H1 (cell line): ENCODE data around the gene KLK6. TPM values are rescaled to one million over a fixed set of nuclear protein-coding genes. Genes with fewer than 3 reads are reported as not detected.

Source experiments
- CTCF ChIA-PET: fragments of 300-600 bp; sonication (Branson Sonifier 250); formaldehyde crosslinking; loops from one replicate; lab custom pipeline; 2021; ENCODE audit not compliant: partially characterized antibody; lab: Charles Lee
- POLR2A ChIA-PET: fragments of 300-600 bp; sonication (Branson Sonifier 250); formaldehyde crosslinking; loops from one replicate; lab custom pipeline; 2021; ENCODE audit warnings: inconsistent platforms; ENCODE audit not compliant: partially characterized antibody; lab: Charles Lee
- DNase-seq, 2 experiments: peaks; one replicate each; pipeline versions ENCODE4 v3.0.0 to v3.0.0-alpha.2; 2010 to 2022; ENCODE audit warnings: low spot score in 2 of 2, low read depth in 1 of 2, mixed read lengths in 1 of 2
- FAIRE-seq: peaks from 2 replicates; lab custom pipeline; 2011; peaks lifted over from hg19 to GRCh38; lab: Jason Lieb, UNC
- H2AFZ ChIP-seq: 2 replicates; pipeline ENCODE4 v1.8.1; 2012; ENCODE audit warnings: low read length, inconsistent platforms
- H2AK5ac ChIP-seq: 2 replicates; pipeline ENCODE4 v1.6.1; 2013; ENCODE audit warnings: low read depth, low read length
- H2BK120ac ChIP-seq: replicated peaks from 2 replicates; pipeline ENCODE3; 2013; ENCODE audit warnings: low read depth, low read length, inconsistent platforms
- H2BK12ac ChIP-seq: 2 replicates; pipeline ENCODE4 v1.6.1; 2013; ENCODE audit warnings: low read depth, low read length
- H2BK15ac ChIP-seq: 2 replicates; pipeline ENCODE4 v1.6.1; 2013; ENCODE audit warnings: low read length
- H2BK20ac ChIP-seq: 2 replicates; pipeline ENCODE4 v1.6.1; 2013; ENCODE audit warnings: low read length
- H2BK5ac ChIP-seq: 2 replicates; pipeline ENCODE4 v1.6.1; 2013; ENCODE audit warnings: low read depth, low read length
- H3K14ac ChIP-seq: 2 replicates; pipeline ENCODE4 v1.6.1; 2013; ENCODE audit warnings: inconsistent platforms; ENCODE audit not compliant: insufficient read length
- H3K18ac ChIP-seq: 2 replicates; pipeline ENCODE4 v1.6.1; 2013; ENCODE audit warnings: low read length; ENCODE audit errors: extremely low read depth
- H3K23ac ChIP-seq: 2 replicates; pipeline ENCODE4 v1.6.1; 2013; ENCODE audit warnings: inconsistent platforms; ENCODE audit not compliant: insufficient read length
- H3K23me2 ChIP-seq: 2 replicates; pipeline ENCODE4 v1.6.1; 2013; ENCODE audit warnings: low read depth, low read length
- H3K27ac ChIP-seq: 2 replicates; pipeline ENCODE4 v1.6.1; 2011; ENCODE audit warnings: low read depth, low read length, inconsistent platforms
- H3K27me3 ChIP-seq, 4 experiments: replicated peaks in 1 of 4; 1 replicate in 1 of 4; 2 replicates in 3 of 4; pipeline versions ENCODE4 v1.6.1 to v1.8.1; 2011 to 2013; ENCODE audit warnings: low read length in 3 of 4, mild to moderate bottlenecking in 3 of 4, inconsistent platforms in 2 of 4, mixed read lengths in 2 of 4, moderate library complexity in 1 of 4; ENCODE audit not compliant: control insufficient read depth in 3 of 4, insufficient read depth in 3 of 4; ENCODE audit errors: extremely low read depth in 1 of 4
- H3K36me3 ChIP-seq, 4 experiments: 2 replicates each; pipeline versions ENCODE4 v1.6.1 to v1.8.1; 2011 to 2013; ENCODE audit warnings: mild to moderate bottlenecking in 4 of 4, low read length in 3 of 4, moderate library complexity in 2 of 4, control low read depth in 1 of 4, inconsistent platforms in 1 of 4; ENCODE audit not compliant: insufficient read depth in 4 of 4, control insufficient read depth in 2 of 4
- H3K4ac ChIP-seq: replicated peaks from 2 replicates; pipeline ENCODE3; 2013; ENCODE audit warnings: low read length, low read depth, mixed read lengths, inconsistent platforms; ENCODE audit not compliant: insufficient read length
- H3K4me1 ChIP-seq, 4 experiments: replicated peaks in 1 of 4; 1 replicate in 1 of 4; 2 replicates in 3 of 4; pipeline versions ENCODE4 v1.6.1 to v1.8.1; 2011 to 2013; ENCODE audit warnings: low read length in 3 of 4, inconsistent platforms in 2 of 4, mixed read lengths in 1 of 4; ENCODE audit not compliant: insufficient read depth in 4 of 4, control insufficient read depth in 3 of 4
- H3K4me2 ChIP-seq, 2 experiments: 2 replicates each; pipeline versions ENCODE4 v1.6.1 to v1.8.1; 2011 to 2013; ENCODE audit warnings: low read depth in 2 of 2, low read length in 2 of 2, control low read depth in 1 of 2, inconsistent platforms in 1 of 2, mild to moderate bottlenecking in 1 of 2; ENCODE audit not compliant: insufficient read depth in 1 of 2
- H3K4me3 ChIP-seq, 4 experiments: fragments of 200-600, 300-600 bp in 1 of 4; sonication (generic), shearing (Covaris generic), sonication (Bioruptor Twin) in 1 of 4; 2 replicates each; pipeline versions ENCODE4 v1.5.1 to v1.8.1; 2011 to 2016; ENCODE audit warnings: low read length in 4 of 4, low read depth in 3 of 4, control low read depth in 2 of 4, inconsistent platforms in 2 of 4, mild to moderate bottlenecking in 2 of 4, mixed read lengths in 1 of 4, moderate library complexity in 1 of 4; ENCODE audit not compliant: insufficient read depth in 2 of 4; ENCODE audit errors: extremely low read depth in 1 of 4
- H3K56ac ChIP-seq: replicated peaks from 2 replicates; pipeline ENCODE3; 2013; ENCODE audit warnings: low read depth, mild to moderate bottlenecking, mixed read lengths, low read length, inconsistent platforms; ENCODE audit not compliant: insufficient read length
- H3K79me1 ChIP-seq: 2 replicates; pipeline ENCODE4 v1.6.1; 2013; ENCODE audit warnings: low read depth, low read length, control low read depth
- H3K79me2 ChIP-seq, 2 experiments: 2 replicates each; pipeline versions ENCODE4 v1.6.1 to v1.8.1; 2012 to 2013; ENCODE audit warnings: low read length in 2 of 2, mild to moderate bottlenecking in 2 of 2, inconsistent platforms in 1 of 2; ENCODE audit not compliant: insufficient read depth in 2 of 2, control insufficient read depth in 1 of 2
- H3K9ac ChIP-seq, 4 experiments: replicated peaks in 1 of 4; 1 replicate in 1 of 4; 2 replicates in 3 of 4; pipeline versions ENCODE4 v1.6.1 to v1.8.1; 2011 to 2013; ENCODE audit warnings: low read depth in 3 of 4, low read length in 3 of 4, control low read depth in 2 of 4, mild to moderate bottlenecking in 2 of 4, moderate library complexity in 2 of 4, inconsistent platforms in 1 of 4; ENCODE audit errors: extremely low read depth in 1 of 4
- H3K9me3 ChIP-seq, 2 experiments: 2 replicates each; pipeline versions ENCODE4 v1.6.1 to v1.8.1; 2012 to 2013; ENCODE audit warnings: mild to moderate bottlenecking in 2 of 2, moderate library complexity in 2 of 2, control low read depth in 1 of 2, inconsistent platforms in 1 of 2, low read depth in 1 of 2, low read length in 1 of 2, mixed read lengths in 1 of 2; ENCODE audit not compliant: insufficient read depth in 2 of 2
- H4K20me1 ChIP-seq, 2 experiments: replicated peaks in 1 of 2; 2 replicates each; pipeline versions ENCODE3 to v1.8.1; 2011 to 2013; ENCODE audit warnings: inconsistent platforms in 2 of 2, low read length in 2 of 2, mild to moderate bottlenecking in 1 of 2; ENCODE audit not compliant: insufficient read depth in 2 of 2, control insufficient read depth in 1 of 2
- H4K5ac ChIP-seq: 2 replicates; pipeline ENCODE4 v1.6.1; 2013; ENCODE audit warnings: low read length, low read depth, mixed read lengths, inconsistent platforms; ENCODE audit not compliant: insufficient read length
- H4K8ac ChIP-seq: 2 replicates; pipeline ENCODE4 v1.8.0; 2013; ENCODE audit warnings: mild to moderate bottlenecking, moderate library complexity, low read length, inconsistent platforms; ENCODE audit not compliant: insufficient read depth; ENCODE audit errors: extremely low read depth
- H4K91ac ChIP-seq: replicated peaks from 2 replicates; pipeline ENCODE3; 2013; ENCODE audit warnings: low read length, mixed read lengths, inconsistent platforms; ENCODE audit not compliant: insufficient read length
- FOSL1 ChIP-seq: IDR thresholded peaks from 2 replicates; pipeline ENCODE4 v1.6.1; 2011; ENCODE audit warnings: mild to moderate bottlenecking, low read depth, low read length, moderate library complexity; ENCODE audit not compliant: insufficient read depth
- KDM4A ChIP-seq: IDR thresholded peaks from one replicate; pipeline ENCODE4 v1.7.1; 2012; ENCODE audit warnings: low read depth, mild to moderate bottlenecking, moderate library complexity, low read length, inconsistent platforms; ENCODE audit not compliant: severe bottlenecking
- RBBP5 ChIP-seq: IDR thresholded peaks from 2 replicates; pipeline ENCODE4 v1.7.1; 2012; ENCODE audit warnings: low read depth, mild to moderate bottlenecking, inconsistent platforms, low read length, moderate library complexity, borderline replicate concordance
- RXRA ChIP-seq: IDR thresholded peaks from 2 replicates; pipeline ENCODE4 v1.6.1; 2011; ENCODE audit warnings: low read depth, mild to moderate bottlenecking, low read length, moderate library complexity; ENCODE audit not compliant: insufficient read depth
- SP1 ChIP-seq: IDR thresholded peaks from 2 replicates; pipeline ENCODE4 v1.6.1; 2011; ENCODE audit warnings: low read depth, low read length
- YY1 ChIP-seq: IDR thresholded peaks from 2 replicates; pipeline ENCODE4 v1.6.1; 2011; ENCODE audit warnings: low read depth, mild to moderate bottlenecking, low read length
- WGBS, 2 experiments: shearing (Covaris generic) in 1 of 2; methylation state at CpG; one replicate each; pipeline versions ENCODE4 v1.1.6 to v1.1.7; 2013 to 2015; ENCODE audit warnings: low lambda C conversion rate in 2 of 2, mixed read lengths in 2 of 2, inconsistent platforms in 1 of 2, low coverage in 1 of 2, missing lambda C conversion rate in 1 of 2; ENCODE audit not compliant: insufficient replicate concordance in 2 of 2, insufficient coverage in 1 of 2, insufficient read length in 1 of 2; ENCODE audit errors: extremely low coverage in 1 of 2, missing lambda C conversion rate in 1 of 2; 5-methylcytosine and 5-hydroxymethylcytosine counted together
- polyA plus RNA-seq, 7 experiments: library from polyadenylated mRNA; depleted of rRNA in 3 of 7; stranded (reverse) in 5 of 7; unstranded in 2 of 7; fragments of >200 nt in 5 of 7; fragments of 200-250 nt in 2 of 7; gene quantifications; 1 replicate in 5 of 7; 2 replicates in 1 of 7; 4 replicates in 1 of 7; pipeline versions ENCODE4 v1.2.1 to v1.2.3, GENCODE V29; 2011 to 2013; ENCODE audit warnings: missing spikeins in 2 of 7, mixed read lengths in 2 of 7
- total RNA-seq: library from RNA; stranded (reverse); fragmentation: NEBNext Ultra II Directional; extraction: Animal tissue kit (Norgen Biotek cat#: 25700); gene quantifications from 2 replicates; pipeline ENCODE4 v1.2.1, GENCODE V29; 2021

The KLK6 gene
- total and polyA plus RNA-seq, 2 of the 8 experiments (the other 6 are each of a cell fraction or from before 2014, with no cell fraction given) = 0.69 to 3.2 TPM

GRCh38 chr19:50909240-50910070 lies 59.9 kb downstream of the KLK6 start:
- Histone ChIP-seq H2BK120ac (no peak overlapping the region), H3K79me1 (no peaks in the 10 kb centered on the region), H2AK5ac (no peak overlapping the region), H3K27me3 (peaks cover 20 to 40% (median 32%) of the 10 kb centered on the region in 4 experiments), H2AFZ (peak overlapping the region; percentile 29), H4K20me1 (peaks cover 0 to 2% of the 10 kb centered on the region in 2 experiments), H3K9me3 (no peaks in the 10 kb centered on the region), H3K56ac (no peak overlapping the region), H3K27ac (no peak overlapping the region), H3K23ac (no peak overlapping the region), H3K9ac (0 out of 7 replicates have a peak overlapping the region, but pooled peaks of 1 of the 4 experiments have one; percentile 23), H2BK5ac (peak overlapping the region; percentile 27; the same call in 1 of the 2 replicates), H4K5ac (no peak overlapping the region), H2BK15ac (no peak overlapping the region), H3K79me2 (no peaks in the 10 kb centered on the region), H3K4me3 (peak overlapping the region; percentile 38 to 68 (median 54)), H3K4ac (no peak overlapping the region), H3K4me2 (peak overlapping the region; percentile 68 to 78), H3K23me2 (peaks cover 16% of the 10 kb centered on the region), H3K4me1 (peaks cover 0 to 14% (median 9%) of the 10 kb centered on the region in 4 experiments; a peak in 5 of 7 replicates), H2BK12ac (no peak overlapping the region), H4K8ac (no peak overlapping the region), H3K36me3 (no peaks in the 10 kb centered on the region), H4K91ac (no peak overlapping the region), H3K14ac (no peak overlapping the region), H3K18ac (no peak overlapping the region; the same call in 1 of the 2 replicates), H2BK20ac (no peak overlapping the region)
- peak; percentile 95 to 100 for DNase-seq
- WGBS, 2 experiments = 4% methylated on average over 26 of the region's 36 CpGs; no CpG with 5 or more reads in 1 of the 2 experiments
- FAIRE-seq = peak; percentile 66
- POLR2A ChIA-PET = interaction anchor here (0.6 to 5.3 kb wide), 6 partner anchors 15 to 114 kb away, joined by 3 to 36 read pairs (median 3); no protein-coding TSS in a partner anchor
- TF ChIP-seq FOSL1 = no peak
- 0 out of 2 replicates have a peak, but pooled peaks have one; percentile 47 for TF ChIP-seq RXRA
- TF ChIP-seq YY1 = 0 out of 2 replicates have a peak, but pooled peaks have one; percentile 14
- 0 out of 2 replicates have a peak, but pooled peaks have one; percentile 31 for TF ChIP-seq RBBP5
- peak; percentile 61 for TF ChIP-seq KDM4A
- no peak; the same call in 1 of the 2 replicates for TF ChIP-seq SP1
- CTCF ChIA-PET = interaction anchor here (0.6 to 3.5 kb wide), 9 partner anchors 13 to 187 kb away, joined by 3 to 22 read pairs (median 3); no protein-coding TSS in a partner anchor
